K562 (cell line): ENCODE data around the gene NDUFS5. TPM values are rescaled to one million over a fixed set of nuclear protein-coding genes. Genes with fewer than 3 reads are reported as not detected.

Experiments
- ATAC-seq: fragments of 200-7000 bp; cut with Tn5 transposase; 3 replicates; pipeline ENCODE4 v1.9.1; 2020; ENCODE audit warnings: moderate library complexity
- BruUV-seq: library from RNA; stranded (reverse); fragments of 400-500 nt; replicated peaks from 2 replicates; lab custom pipeline; 2021; lab: Mats Ljungman, UMichigan
- CTCF ChIA-PET: fragments of 300-600 bp; formaldehyde crosslinking; extraction: SDS; loops from one replicate; lab custom pipeline; 2021; ENCODE audit warnings: low intra/inter-chr PET ratio; lab: Yijun Ruan, JAX
- POLR2A ChIA-PET: fragments of 300-600, 350-650 bp; sonication (Branson Sonifier 250); formaldehyde crosslinking; extraction: SDS; loops from one replicate; lab custom pipeline; 2021; ENCODE audit warnings: antibody characterized with exemption, inconsistent platforms; lab: Yijun Ruan, JAX
- DNase-seq, 4 experiments: peaks; one replicate each; pipeline versions ENCODE4 v3.0.0 to v3.0.0-alpha.2; 2011 to 2018; ENCODE audit warnings: low spot score in 3 of 4, mixed read lengths in 3 of 4; ENCODE audit errors: extremely low read depth in 1 of 4
- FAIRE-seq: peaks from 2 replicates; lab custom pipeline; 2011; peaks lifted over from hg19 to GRCh38; lab: Jason Lieb, UNC
- H2AFZ ChIP-seq: 2 replicates; pipeline ENCODE4 v1.6.0; 2011; ENCODE audit warnings: low read depth, low read length, control low read depth, inconsistent platforms
- H3K27ac ChIP-seq: fragments of 200-600 bp; 3 replicates; pipeline ENCODE4 v1.8.0; 2011; ENCODE audit warnings: low read depth, mild to moderate bottlenecking, control low read depth, inconsistent platforms, low read length, moderate library complexity, mixed read lengths; ENCODE audit errors: extremely low read depth
- H3K27me3 ChIP-seq, 2 experiments: fragments of 300-600 bp in 1 of 2; 2 replicates in 1 of 2; 3 replicates in 1 of 2; pipeline versions ENCODE4 v1.6.0 to v1.8.0; 2011; ENCODE audit warnings: inconsistent platforms in 2 of 2, low read length in 2 of 2, mild to moderate bottlenecking in 1 of 2, mixed read lengths in 1 of 2, moderate library complexity in 1 of 2; ENCODE audit not compliant: control insufficient read depth in 2 of 2, insufficient read depth in 2 of 2
- H3K36me3 ChIP-seq: fragments of 300-600 bp; 3 replicates; pipeline ENCODE4 v1.8.0; 2011; ENCODE audit warnings: mild to moderate bottlenecking, low read length, inconsistent platforms; ENCODE audit not compliant: control insufficient read depth, insufficient read depth
- H3K4me1 ChIP-seq, 2 experiments: fragments of 200-600 bp in 1 of 2; replicated peaks in 1 of 2; 2 replicates in 1 of 2; 3 replicates in 1 of 2; pipeline versions ENCODE4 v1.5.1 to v1.8.0; 2011; ENCODE audit warnings: inconsistent platforms in 2 of 2, low read length in 2 of 2, mild to moderate bottlenecking in 1 of 2, mixed read lengths in 1 of 2, moderate library complexity in 1 of 2; ENCODE audit not compliant: control insufficient read depth in 2 of 2, insufficient read depth in 2 of 2
- H3K4me2 ChIP-seq: 2 replicates; pipeline ENCODE4 v1.6.1; 2011; ENCODE audit warnings: low read length, control low read depth, inconsistent platforms, mixed read lengths; ENCODE audit not compliant: insufficient read depth
- H3K4me3 ChIP-seq: fragments of 200-600 bp; sonication (generic), shearing (Covaris generic); 2 replicates; pipeline ENCODE4 v1.5.1; 2016; ENCODE audit warnings: control low read depth, inconsistent platforms
- H3K79me2 ChIP-seq: fragments of 200-600 bp; 3 replicates; pipeline ENCODE4 v1.8.0; 2011; ENCODE audit warnings: low read length, inconsistent platforms; ENCODE audit not compliant: control insufficient read depth, insufficient read depth
- H3K9ac ChIP-seq, 2 experiments: 2 replicates each; pipeline versions ENCODE4 v1.6.0 to v1.6.1; 2011; ENCODE audit warnings: low read depth in 2 of 2, low read length in 2 of 2, control low read depth in 1 of 2, inconsistent platforms in 1 of 2, mild to moderate bottlenecking in 1 of 2, mixed read lengths in 1 of 2; ENCODE audit not compliant: insufficient read depth in 1 of 2
- H3K9me1 ChIP-seq: one replicate; pipeline ENCODE4 v1.6.0; 2011; ENCODE audit warnings: inconsistent platforms, mild to moderate bottlenecking, low read length, moderate library complexity; ENCODE audit not compliant: control insufficient read depth, insufficient read depth
- H3K9me3 ChIP-seq: replicated peaks from 2 replicates; pipeline ENCODE4 v1.5.1; 2011; ENCODE audit warnings: low read depth, low read length, inconsistent platforms; ENCODE audit not compliant: control insufficient read depth, insufficient read depth
- H4K20me1 ChIP-seq: replicated peaks from 2 replicates; pipeline ENCODE4 v1.6.1; 2011; ENCODE audit warnings: low read length, inconsistent platforms, mixed read lengths; ENCODE audit not compliant: control insufficient read depth, insufficient read depth
- C11orf30 ChIP-seq: fragments of 450-650 bp; IDR thresholded peaks from 2 replicates; pipeline ENCODE4 v1.6.1; 2016; ENCODE audit warnings: low read depth, mild to moderate bottlenecking
- FOSL1 ChIP-seq: fragments of 200-800 bp; sonication (Bioruptor generic); conservative IDR thresholded peaks from 2 replicates; pipeline ENCODE4 v1.6.1; 2016; ENCODE audit warnings: missing genetic modification characterization, missing compliant biosample characterization
- MAFG ChIP-seq: fragments of 450-650 bp; conservative IDR thresholded peaks from 2 replicates; pipeline ENCODE4 v1.6.1; 2016; ENCODE audit warnings: missing genetic modification characterization, missing compliant biosample characterization
- NEUROD1 ChIP-seq: fragments of 150-350 bp; IDR thresholded peaks from 2 replicates; pipeline ENCODE4 v1.6.1; 2014; ENCODE audit warnings: borderline replicate concordance, low read length, low read depth; ENCODE audit not compliant: partially characterized antibody
- NFE2 ChIP-seq: IDR thresholded peaks from 2 replicates; pipeline ENCODE4 v1.6.1; 2014; ENCODE audit warnings: antibody characterized with exemption, low read depth
- SAP30 ChIP-seq: fragments of 200-600 bp; sonication (generic); IDR thresholded peaks from 2 replicates; pipeline ENCODE4 v1.6.1; 2012; ENCODE audit warnings: borderline replicate concordance, low read depth, mild to moderate bottlenecking, moderate library complexity, low read length, control low read depth, inconsistent platforms; ENCODE audit not compliant: insufficient read depth, poor library complexity, severe bottlenecking
- SMARCA4 ChIP-seq: fragments of 450-650 bp; IDR thresholded peaks from 2 replicates; pipeline ENCODE4 v1.6.1; 2016
- ZNF124 ChIP-seq: sonication (generic); formaldehyde crosslinking; IDR thresholded peaks from 2 replicates; pipeline ENCODE4 v1.8.1; 2022; ENCODE audit warnings: missing genetic modification reagents
- ZNF197 ChIP-seq: fragments of 200-800 bp; sonication (Bioruptor generic); IDR thresholded peaks from 2 replicates; pipeline ENCODE4 v1.6.1; 2016; ENCODE audit warnings: low read depth, missing genetic modification characterization, missing compliant biosample characterization
- ZNF316 ChIP-seq: fragments of 450-650 bp; IDR thresholded peaks from 2 replicates; pipeline ENCODE4 v1.6.1; 2016
- WGBS: fragments of 100-300 bp; shearing (Covaris generic); methylation state at CpG from one replicate; pipeline ENCODE4 v1.1.6; 2016; ENCODE audit warnings: low coverage, mixed read lengths; ENCODE audit not compliant: insufficient coverage; ENCODE audit errors: missing lambda C conversion rate; 5-methylcytosine and 5-hydroxymethylcytosine counted together
- in situ Hi-C: fragments of 300-500 bp; cut with MboI; formaldehyde crosslinking; loops from 4 replicates; pipeline ENCODE4 v1.15.0; 2018; ENCODE audit warnings: inconsistent platforms, mixed read lengths
- intact Hi-C: fragments of 100-400 bp; cut with micrococcal nuclease; formaldehyde crosslinking; loops from 2 replicates; pipeline ENCODE4 v1.14.2; 2022
- polyA plus RNA-seq, 8 experiments: library from polyadenylated mRNA; depleted of rRNA in 4 of 8; stranded (reverse) in 5 of 8; unstranded in 3 of 8; fragments of >200 nt; fragmentation: Nextera tagmentation in 2 of 8; fragmentation: Illumina TruSeq in 1 of 8; extraction: Ambion mirVana in 2 of 8; extraction: Trizol in 1 of 8; gene quantifications; 2 replicates each; pipeline versions ENCODE4 v1.2.1 to v1.2.3, GENCODE V29; 2011 to 2014; ENCODE audit warnings: inconsistent platforms in 1 of 8, missing spikeins in 1 of 8
- total RNA-seq, 7 experiments: library from RNA; depleted of rRNA in 6 of 7; stranded (reverse); fragments of >200 nt in 6 of 7; fragmentation: Illumina TruSeq in 2 of 7; extraction: Trizol in 2 of 7; gene quantifications; 2 replicates each; pipeline versions ENCODE4 v1.2.1 to v1.2.3, GENCODE V29; 2011 to 2021; ENCODE audit warnings: low replicate concordance in 1 of 7
- TF ChIP-seq, protein P1 (sequence below), 2 experiments: fragments of 450-650 bp in 1 of 2; sonication (generic) in 1 of 2; formaldehyde crosslinking in 1 of 2; IDR thresholded peaks in 1 of 2; conservative IDR thresholded peaks in 1 of 2; 2 replicates each; pipeline versions ENCODE4 v1.6.1 to v1.8.1; 2016 to 2023; ENCODE audit warnings: mild to moderate bottlenecking in 2 of 2, moderate library complexity in 2 of 2, inconsistent platforms in 1 of 2, missing genetic modification reagents in 1 of 2

NDUFS5 gene
- total and polyA plus RNA-seq, 9 of the 15 experiments (the other 6 are each of a cell fraction or from before 2014, with no cell fraction given) = 499 to 2,737 (median 1,281) TPM

DNA sequence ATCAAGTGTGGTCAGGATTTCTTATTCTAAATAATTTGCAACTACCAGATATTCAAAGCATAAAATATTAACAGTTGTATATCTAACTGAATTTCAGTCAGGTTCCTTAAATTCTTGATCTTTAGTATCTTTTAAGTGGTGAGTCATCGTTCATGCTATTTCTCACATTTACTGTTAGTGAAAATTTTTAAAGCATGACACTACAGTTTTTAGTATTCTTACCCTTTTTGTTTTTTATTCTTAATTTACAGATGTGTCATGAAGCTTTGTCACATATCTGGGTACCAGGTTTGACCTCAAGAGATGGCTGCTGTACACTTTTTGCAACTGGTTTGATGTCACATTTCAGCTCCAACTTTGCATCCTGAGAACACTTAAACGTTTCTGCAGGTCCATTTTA is 22.4 kb upstream of the NDUFS5 start:
- ATAC-seq (no peak), DNase-seq (no peak), FAIRE-seq (peak; percentile 57)
- Histone ChIP-seq H3K4me2 (no peak overlapping the region), H3K79me2 (peaks cover 11% of the 10 kb centered on the region), H3K4me3 (no peak overlapping the region), H3K4me1 (no peaks in the 10 kb centered on the region), H3K9me3 (no peaks in the 10 kb centered on the region), H3K36me3 (peaks cover 96% of the 10 kb centered on the region), H3K27ac (peak overlapping the region; percentile 17; the same call in 1 of the 3 replicates), H3K9ac (no peak overlapping the region), H2AFZ (no peak overlapping the region), H3K27me3 (no peaks in the 10 kb centered on the region), H4K20me1 (no peaks in the 10 kb centered on the region), H3K9me1 (no peaks in the 10 kb centered on the region)
- POLR2A ChIA-PET = interaction anchor here (0.6 to 3.0 kb wide), 4 partner anchors 19 to 703 kb away, joined by 3 to 11 read pairs (median 5); partner anchors contain the start of genes MYCBP and NDUFS5
- 76% methylated on average over 2 of the region's 2 CpGs for WGBS
- intact Hi-C loops (no loop called here), in situ Hi-C loops (no loop called here)
- CTCF ChIA-PET = no interaction called here
- TF ChIP-seq NFE2 (0 out of 2 replicates have a peak, but pooled peaks have one; percentile 23), MAFG (tag) (peak; percentile 39), FOSL1 (tag) (0 out of 2 replicates have a peak, but pooled peaks have one; percentile 16), SAP30 (no peak), SMARCA4 (no peak), C11orf30 (peak; percentile 34; the same call in 1 of the 2 replicates), ZNF197 (CRISPR knock-in tag) (no peak), NEUROD1 (no peak), ZNF124 (CRISPR knock-in tag) (no peak), ZNF316 (peak; percentile 80)
- TF ChIP-seq, protein P1, sequence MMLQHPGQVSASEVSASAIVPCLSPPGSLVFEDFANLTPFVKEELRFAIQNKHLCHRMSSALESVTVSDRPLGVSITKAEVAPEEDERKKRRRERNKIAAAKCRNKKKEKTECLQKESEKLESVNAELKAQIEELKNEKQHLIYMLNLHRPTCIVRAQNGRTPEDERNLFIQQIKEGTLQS (IDR thresholded peaks at IDR 0.05) = peak; percentile 77
- TF ChIP-seq, protein P1 (CRISPR knock-in tag; conservative IDR thresholded peaks at IDR 0.05) = no peak
- BruUV-seq = no TSS peak
